ENCODE measurements around the gene LAMA1.

LAMA1 gene

GRCh38 chr18:7105268-7105667 is 12.3 kb downstream of the LAMA1 start:
- no peak for DNase-seq (ENCODE audit: low read depth)

DNA sequence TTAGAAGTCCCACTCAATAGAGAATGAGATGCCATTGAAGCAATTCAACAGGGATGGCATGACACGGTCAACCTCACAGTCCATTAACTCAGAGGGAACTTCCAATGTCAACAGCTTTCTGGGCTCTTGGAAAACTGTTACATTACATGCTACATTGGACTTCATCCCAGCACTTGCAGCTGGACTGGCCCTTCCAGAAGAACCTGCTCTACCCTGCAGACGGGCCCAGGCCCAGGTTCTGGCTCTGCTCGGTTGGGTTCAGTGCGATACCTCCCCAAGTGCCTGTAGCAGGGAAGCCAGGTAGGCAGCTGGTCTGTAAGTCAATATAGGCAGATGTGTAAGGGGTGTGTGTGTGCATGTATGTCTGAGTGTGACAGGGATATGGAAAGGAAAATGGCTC is 12.9 kb downstream of the LAMA1 start:
- DNase-seq (ENCODE audit: low read depth) = no peak

DNA sequence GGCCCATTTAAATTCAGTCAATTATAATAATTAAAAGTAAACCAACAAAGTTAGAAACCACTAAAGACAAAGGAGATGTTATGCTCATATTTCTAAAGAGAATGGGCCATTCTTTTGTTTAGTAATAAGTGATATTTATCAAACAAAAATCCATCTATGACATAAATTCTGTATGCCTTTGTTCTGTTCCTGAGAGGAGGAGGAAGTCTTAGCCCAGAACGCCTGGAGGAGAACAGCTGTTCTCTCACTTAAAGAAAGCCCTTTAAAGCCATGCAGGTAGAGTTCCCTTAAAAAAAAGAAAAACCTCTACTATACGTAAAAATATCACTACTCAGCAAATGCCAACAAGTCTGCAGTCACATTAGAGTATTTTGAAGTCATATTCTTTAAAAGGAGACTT is 15.5 kb downstream of the LAMA1 start:
- no peak for DNase-seq (ENCODE audit: low read depth)

GRCh38 chr18:7096838-7097237 is 20.8 kb downstream of the LAMA1 start:
- DNase-seq (ENCODE audit: low read depth) = no peak

DNA sequence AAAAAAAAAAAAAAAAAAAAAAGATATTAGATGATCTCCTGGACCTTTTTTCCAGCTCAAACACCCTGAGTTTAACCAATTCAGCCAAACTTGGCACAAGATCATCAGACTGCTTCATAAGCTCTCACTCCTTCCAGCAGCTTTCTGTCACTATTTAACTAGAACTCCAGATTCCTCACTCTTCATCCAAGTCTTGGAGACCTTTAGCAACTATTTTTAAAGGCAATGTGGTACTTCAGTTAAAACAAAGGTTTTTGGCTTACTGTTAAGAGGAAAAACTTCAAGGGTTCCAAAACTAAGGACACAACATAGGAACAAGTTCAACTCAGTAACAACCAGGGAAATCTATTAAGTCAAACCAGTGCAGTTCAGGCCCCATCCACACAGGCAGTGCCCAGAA is 23.2 kb downstream of the LAMA1 start:
- no peak for DNase-seq (ENCODE audit: low read depth)

DNA sequence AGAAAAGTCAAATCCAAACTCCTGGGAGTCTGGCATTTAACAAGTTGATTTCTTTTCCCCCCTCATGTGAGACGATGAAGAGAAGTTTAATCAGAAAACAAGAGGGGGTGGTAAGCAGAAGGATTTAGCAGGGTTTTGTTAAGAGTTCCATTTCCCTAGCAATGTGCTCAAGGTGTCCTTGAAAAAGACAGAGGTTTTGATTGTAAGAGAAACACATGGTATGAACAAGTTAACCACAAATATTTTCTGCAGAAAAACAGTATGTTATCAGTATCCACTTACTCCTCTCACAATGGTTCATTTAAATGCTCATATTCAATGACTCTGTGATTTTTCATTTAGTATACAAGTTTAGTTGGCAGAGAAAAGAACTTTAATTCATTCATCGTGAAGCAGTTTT is 26.8 kb downstream of the LAMA1 start:
- no peak for DNase-seq (ENCODE audit: low read depth)

- no peak for DNase-seq (ENCODE audit: low read depth)
These were observed 28.2 kb downstream of the LAMA1 start for GRCh38 chr18:7089369-7089768.

- DNase-seq (ENCODE audit: low read depth) = no peak
These were observed 33.2 kb downstream of the LAMA1 start for GRCh38 chr18:7084080-7085065.

GRCh38 chr18:7082671-7083070 is 34.9 kb downstream of the LAMA1 start:
- DNase-seq (ENCODE audit: low read depth) = no peak

DNA sequence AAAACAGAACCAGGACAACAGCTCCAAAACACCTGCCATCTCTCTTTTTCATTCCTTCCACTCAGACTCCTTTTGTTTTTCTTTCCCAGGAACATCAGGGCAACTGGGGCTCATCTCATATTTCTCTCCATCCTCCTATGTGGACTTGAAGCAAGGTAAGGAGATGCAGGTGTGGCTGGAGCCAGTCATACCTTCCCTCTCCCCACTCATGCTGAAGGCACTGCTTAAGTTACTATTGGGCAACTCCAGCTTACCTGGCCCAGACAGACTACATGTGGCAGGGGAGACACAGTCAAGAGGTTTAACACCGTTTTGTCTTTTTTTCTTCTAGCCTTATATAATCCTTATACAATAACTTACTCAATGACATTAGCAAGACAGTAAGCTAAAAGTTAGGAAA is 38.4 kb downstream of the LAMA1 start:
- no peak for DNase-seq (ENCODE audit: low read depth)

GRCh38 chr18:7072593-7072992 is 45.0 kb downstream of the LAMA1 start:
- DNase-seq (ENCODE audit: low read depth) = no peak

DNA sequence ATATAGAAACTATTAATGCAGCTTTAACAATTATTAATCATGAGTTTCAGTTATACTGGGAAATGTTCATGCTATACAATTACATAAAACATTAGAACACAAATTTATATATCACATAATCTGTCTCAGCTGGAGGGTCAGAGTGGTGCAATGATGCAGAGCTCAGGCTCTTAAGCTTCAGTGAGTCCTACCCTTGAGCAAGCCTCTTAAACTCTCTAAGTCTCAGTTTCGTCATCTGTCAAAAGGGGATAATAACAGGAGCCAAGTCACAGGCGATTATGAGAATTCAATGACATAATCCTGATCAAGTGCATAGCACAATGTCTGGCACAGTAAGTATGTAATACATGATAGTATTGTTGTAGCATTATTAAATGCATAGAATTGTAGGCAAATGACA is 46.0 kb downstream of the LAMA1 start:
- no peak for DNase-seq (ENCODE audit: low read depth)

GRCh38 chr18:7070466-7070865 is 47.1 kb downstream of the LAMA1 start:
- DNase-seq (ENCODE audit: low read depth) = no peak

DNA sequence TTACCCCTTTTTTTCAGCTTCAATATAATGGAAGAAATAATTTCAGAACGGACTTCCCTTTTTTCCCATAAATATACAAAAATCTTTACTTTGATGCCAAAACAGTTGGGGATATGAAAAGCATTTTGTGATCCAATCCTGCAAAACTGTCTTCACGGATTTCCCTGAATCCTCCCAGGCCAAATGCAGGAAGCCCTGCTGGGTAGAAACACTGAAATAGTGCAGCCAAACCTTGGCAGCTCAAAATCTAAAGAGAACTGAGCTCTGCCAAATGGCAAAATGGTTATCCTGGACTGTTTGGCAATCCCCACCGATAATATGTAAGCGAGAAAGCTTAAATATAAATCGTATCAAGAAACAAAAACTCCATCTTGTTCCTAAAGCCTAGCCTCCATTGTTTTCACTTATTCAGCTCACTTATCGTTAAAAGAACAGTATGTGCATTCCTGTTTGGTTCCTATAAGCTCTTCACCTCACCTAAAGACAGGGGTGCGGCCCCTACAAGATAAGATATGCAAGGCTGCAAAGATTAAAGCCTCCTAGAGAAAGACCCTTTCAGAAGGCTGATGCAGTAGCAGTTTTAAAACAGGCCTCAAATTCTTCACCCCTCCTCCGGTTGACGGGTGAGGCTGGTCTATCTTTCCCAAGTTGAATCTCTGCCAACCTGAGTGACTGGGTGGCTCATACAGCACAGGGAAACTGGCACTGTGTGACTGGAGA is 48.6 kb downstream of the LAMA1 start:
- no peak for DNase-seq (ENCODE audit: low read depth)

GRCh38 chr18:7066965-7067555 is 50.5 kb downstream of the LAMA1 start:
- no peak for DNase-seq (ENCODE audit: low read depth)

GRCh38 chr18:7065736-7066135 is 51.9 kb downstream of the LAMA1 start:
- DNase-seq (ENCODE audit: low read depth) = no peak

DNA sequence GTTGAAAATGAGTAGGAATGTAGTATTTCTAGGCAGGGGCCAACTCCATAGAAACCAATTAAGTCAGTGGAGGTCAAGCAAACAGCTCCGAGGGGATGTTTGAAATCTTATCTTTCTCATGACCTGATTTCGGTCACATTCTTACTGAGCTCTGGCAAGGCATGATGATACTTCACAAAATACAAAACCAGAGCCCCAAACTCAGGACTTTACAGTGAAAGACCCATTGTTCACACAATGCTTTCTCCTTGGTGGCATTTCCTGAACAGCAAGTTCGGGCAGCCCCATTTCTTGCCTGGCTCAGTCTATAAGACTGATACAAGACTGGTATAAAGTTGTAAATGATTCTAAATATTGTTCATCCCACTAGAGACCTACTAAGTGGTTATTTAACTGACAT is 53.3 kb downstream of the LAMA1 start:
- DNase-seq (ENCODE audit: low read depth) = no peak

GRCh38 chr18:7062811-7063210 is 54.8 kb downstream of the LAMA1 start:
- no peak for DNase-seq (ENCODE audit: low read depth)

GRCh38 chr18:7062236-7062635 is 55.4 kb downstream of the LAMA1 start:
- DNase-seq (ENCODE audit: low read depth) = no peak

- DNase-seq (ENCODE audit: low read depth) = no peak
These were observed 58.3 kb downstream of the LAMA1 start for GRCh38 chr18:7059276-7059675.

DNA sequence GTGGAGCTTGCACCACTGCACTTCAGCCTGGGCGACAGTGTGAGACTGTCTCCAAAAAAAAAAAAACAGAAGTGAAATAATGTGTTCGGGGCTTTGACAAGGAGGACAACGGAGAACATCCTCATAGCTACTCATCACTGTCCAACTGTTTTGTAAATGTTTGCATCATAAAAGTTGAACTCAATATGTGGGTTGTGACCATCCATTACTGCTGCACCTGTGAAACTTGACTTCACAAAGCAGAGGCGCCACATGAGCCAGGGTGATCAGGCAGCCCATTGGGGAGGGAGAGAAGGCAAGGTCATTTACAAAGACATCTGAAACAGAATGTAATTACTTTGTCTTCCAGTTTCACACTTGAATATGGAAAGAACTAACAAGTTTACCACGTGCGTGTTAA is 61.6 kb downstream of the LAMA1 start:
- no peak for DNase-seq (ENCODE audit: low read depth)

- no peak for DNase-seq (ENCODE audit: low read depth)
These were observed 67.6 kb downstream of the LAMA1 start for GRCh38 chr18:7049951-7050350.

DNA sequence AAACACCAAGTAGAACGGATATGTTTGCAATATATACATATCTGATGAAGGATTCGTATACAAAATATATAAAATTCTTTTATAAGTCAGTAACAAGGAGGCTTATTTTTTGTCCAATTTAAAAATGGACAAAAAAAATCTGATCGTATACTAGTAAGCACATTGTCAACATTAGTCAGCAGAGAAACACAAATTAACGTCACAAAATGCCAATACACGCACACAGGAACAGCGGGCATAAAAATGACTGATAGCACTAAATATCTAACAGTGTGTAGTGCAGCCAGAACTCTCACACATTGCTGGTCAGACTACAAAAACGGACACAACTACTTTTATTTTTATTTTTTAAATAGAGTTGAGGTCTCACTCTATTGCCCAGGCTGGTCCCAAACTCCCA is 69.5 kb downstream of the LAMA1 start:
- no peak for DNase-seq (ENCODE audit: low read depth)

Data from activated T-cell treated with anti-CD3 and anti-CD28 coated beads for 1 hour (primary cell).